Endodermal cell (in vitro differentiated cells): ENCODE results near the gene SCD5. TPM values are rescaled to one million over a fixed set of nuclear protein-coding genes. Genes with fewer than 3 reads are reported as not detected.

Experiments
- DNase-seq: peaks from one replicate; pipeline ENCODE4 v3.0.0-alpha.2; 2017
- H3K27ac ChIP-seq: 2 replicates; pipeline ENCODE4 v1.5.1; 2013; ENCODE audit warnings: mild to moderate bottlenecking, low read depth, low read length, moderate library complexity
- H3K27me3 ChIP-seq: 2 replicates; pipeline ENCODE4 v1.6.1; 2013; ENCODE audit warnings: mild to moderate bottlenecking, low read length, moderate library complexity; ENCODE audit not compliant: insufficient read depth, control insufficient read depth, poor library complexity, severe bottlenecking
- H3K36me3 ChIP-seq: 2 replicates; pipeline ENCODE4 v1.7.0; 2013; ENCODE audit warnings: mild to moderate bottlenecking, low read length, moderate library complexity; ENCODE audit not compliant: control insufficient read depth, insufficient read depth
- H3K4me1 ChIP-seq: one replicate; pipeline ENCODE4 v1.7.0; 2013; ENCODE audit warnings: low read length; ENCODE audit not compliant: control insufficient read depth, insufficient read depth
- H3K4me3 ChIP-seq: 2 replicates; pipeline ENCODE4 v1.5.1; 2013; ENCODE audit warnings: mild to moderate bottlenecking, low read length, moderate library complexity
- H3K9ac ChIP-seq: 2 replicates; pipeline ENCODE4 v1.6.1; 2013; ENCODE audit warnings: mild to moderate bottlenecking, low read length, moderate library complexity; ENCODE audit not compliant: poor library complexity, severe bottlenecking; ENCODE audit errors: extremely low read depth
- H3K9me3 ChIP-seq: 2 replicates; pipeline ENCODE4 v1.6.1; 2013; ENCODE audit warnings: mild to moderate bottlenecking, low read length, moderate library complexity; ENCODE audit not compliant: control insufficient read depth
- H3K27ac Mint-ChIP-seq: 2 replicates; pipeline ENCODE4 v1.8.0; 2020; ENCODE audit warnings: mixed read lengths
- H3K27me3 Mint-ChIP-seq: 2 replicates; pipeline ENCODE4 v1.8.0; 2021; ENCODE audit warnings: mild to moderate bottlenecking, mixed read lengths; ENCODE audit not compliant: insufficient read depth
- H3K36me3 Mint-ChIP-seq: 2 replicates; pipeline ENCODE4 v1.8.0; 2020; ENCODE audit warnings: low read depth, mixed read lengths
- H3K4me1 Mint-ChIP-seq: 2 replicates; pipeline ENCODE4 v1.8.0; 2020; ENCODE audit warnings: mixed read lengths
- H3K4me3 Mint-ChIP-seq: 2 replicates; pipeline ENCODE4 v1.8.0; 2020; ENCODE audit warnings: mild to moderate bottlenecking, moderate library complexity, mixed read lengths
- H3K9me3 Mint-ChIP-seq: 2 replicates; pipeline ENCODE4 v1.8.0; 2020; ENCODE audit warnings: mild to moderate bottlenecking, mixed read lengths
- CTCF ChIP-seq: fragments of 200-600 bp; sonication (generic); conservative IDR thresholded peaks from 2 replicates; pipeline ENCODE4 v1.5.0; 2021; ENCODE audit warnings: antibody characterized with exemption, mild to moderate bottlenecking
- WGBS, 2 experiments: methylation state at CpG; one replicate each; pipeline versions ENCODE4 v1.1.5 to v1.1.7; 2013; ENCODE audit warnings: missing lambda C conversion rate in 2 of 2, mixed read lengths in 1 of 2; ENCODE audit not compliant: insufficient coverage in 1 of 2, insufficient read length in 1 of 2; 5-methylcytosine and 5-hydroxymethylcytosine counted together
- total RNA-seq, 2 donors: library from RNA; stranded (reverse); fragmentation: NEBNext Ultra II Directional in 1 of 2; extraction: Animal tissue kit (Norgen Biotek cat#: 25700) in 1 of 2; gene quantifications; 2 replicates in 1 of 2; 3 replicates in 1 of 2; pipeline ENCODE4 v1.2.1, GENCODE V29; 2021

Gene SCD5
- total RNA-seq, 2 donors from 2014 or later = 3.2 to 5.2 TPM

GRCh38 chr4:82630079-82630478 lies 168.5 kb downstream of the SCD5 start:
- no peak overlapping the region for H3K9ac ChIP-seq
- WGBS, 2 experiments = 77 to 78% methylated on average over 1 of the region's 1 CpG
- Mint-ChIP-seq H3K27ac (no peak overlapping the region), H3K4me1 (peaks cover 12% of the 10 kb centered on the region), H3K36me3 (no peaks in the 10 kb centered on the region), H3K9me3 (peaks cover 5% of the 10 kb centered on the region), H3K27me3 (no peaks in the 10 kb centered on the region), H3K4me3 (no peak overlapping the region)
- TF ChIP-seq CTCF = no peak
- H3K9me3 ChIP-seq = no peaks in the 10 kb centered on the region
- no peaks in the 10 kb centered on the region for H3K4me1 ChIP-seq
- H3K27me3 ChIP-seq = no peaks in the 10 kb centered on the region
- no peak overlapping the region for H3K27ac ChIP-seq
- DNase-seq = no peak
- no peaks in the 10 kb centered on the region for H3K36me3 ChIP-seq
- H3K4me3 ChIP-seq = no peak overlapping the region

GRCh38 chr4:82629238-82630000 lies 169.2 kb downstream of the SCD5 start:
- Mint-ChIP-seq H3K27ac (no peak overlapping the region), H3K4me1 (peaks cover 12% of the 10 kb centered on the region), H3K9me3 (peaks cover 5% of the 10 kb centered on the region), H3K36me3 (no peaks in the 10 kb centered on the region), H3K4me3 (no peak overlapping the region), H3K27me3 (no peaks in the 10 kb centered on the region)
- Histone ChIP-seq H3K9ac (no peak overlapping the region), H3K9me3 (no peaks in the 10 kb centered on the region), H3K27ac (no peak overlapping the region), H3K4me3 (no peak overlapping the region), H3K27me3 (no peaks in the 10 kb centered on the region), H3K4me1 (no peaks in the 10 kb centered on the region), H3K36me3 (no peaks in the 10 kb centered on the region)
- 91 to 100% methylated on average over 1 to 2 of the region's 2 CpGs for WGBS, 2 experiments
- no peak for DNase-seq
- TF ChIP-seq CTCF = no peak

- no peaks in the 10 kb centered on the region for H3K27me3 ChIP-seq
- H3K9ac ChIP-seq = no peak overlapping the region
- Mint-ChIP-seq H3K9me3 (no peaks in the 10 kb centered on the region), H3K36me3 (no peaks in the 10 kb centered on the region), H3K4me1 (peaks cover 15% of the 10 kb centered on the region), H3K27ac (no peak overlapping the region), H3K27me3 (no peaks in the 10 kb centered on the region), H3K4me3 (no peak overlapping the region)
- no peak for DNase-seq
- no peaks in the 10 kb centered on the region for H3K36me3 ChIP-seq
- no peaks in the 10 kb centered on the region for H3K9me3 ChIP-seq
- no peak overlapping the region for H3K27ac ChIP-seq
- WGBS, 2 experiments = 82 to 93% methylated on average over 3 to 9 of the region's 9 CpGs
- H3K4me3 ChIP-seq = no peak overlapping the region
- no peaks in the 10 kb centered on the region for H3K4me1 ChIP-seq
- TF ChIP-seq CTCF = no peak
Observed at GRCh38 chr4:82626251-82626868, 172.2 kb downstream of the SCD5 start.
